Pons (tissue), 1 donor: ENCODE data around the gene RTN4IP1.
"Not testable (repeated sequence)": the region's sequence is repeated elsewhere in the genome, so short reads cannot be mapped to it uniquely, and the experiment has no call there.

Experiments
- DNase-seq: peaks from one replicate; pipeline ENCODE4 v3.0.0-alpha.2; 2016; ENCODE audit warnings: low spot score

The RTN4IP1 gene

GRCh38 chr6:106579281-106579680, 50.0 kb downstream of the RTN4IP1 start:
- no peak for DNase-seq

DNA sequence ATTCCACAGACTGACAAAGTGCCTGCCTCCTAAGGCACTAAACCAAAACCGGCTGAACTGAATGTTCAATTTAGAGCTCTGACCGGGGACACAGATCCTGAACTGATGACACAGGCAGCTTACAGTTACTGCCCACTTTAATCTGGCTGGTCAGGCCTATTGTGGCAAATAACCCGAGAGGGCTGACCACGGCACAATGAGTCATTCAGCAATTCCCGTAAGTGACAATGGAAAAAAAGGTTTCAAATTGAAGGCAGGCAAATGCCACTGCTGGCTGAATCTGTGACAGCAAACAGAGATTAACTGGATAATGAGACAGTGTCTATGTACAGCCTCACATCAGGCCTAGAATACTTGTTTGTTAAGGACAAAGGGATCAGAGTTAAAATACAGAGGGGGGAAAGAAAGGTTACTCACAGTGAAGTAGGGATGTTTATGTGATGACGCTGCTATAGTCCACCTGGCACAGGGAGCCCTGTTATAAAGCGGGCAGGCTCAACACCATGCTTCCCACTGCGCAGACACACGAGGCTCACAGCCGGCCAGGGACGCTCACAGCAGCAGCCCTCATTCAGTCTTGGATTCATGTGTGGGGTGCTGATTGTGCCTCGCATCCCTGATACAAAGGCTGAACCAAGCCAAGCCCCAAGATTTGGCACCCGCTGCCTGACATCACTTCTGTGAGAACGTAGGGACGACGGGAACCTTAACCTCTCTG, 54.4 kb downstream of the RTN4IP1 start:
- peak; percentile 78 for DNase-seq

DNA sequence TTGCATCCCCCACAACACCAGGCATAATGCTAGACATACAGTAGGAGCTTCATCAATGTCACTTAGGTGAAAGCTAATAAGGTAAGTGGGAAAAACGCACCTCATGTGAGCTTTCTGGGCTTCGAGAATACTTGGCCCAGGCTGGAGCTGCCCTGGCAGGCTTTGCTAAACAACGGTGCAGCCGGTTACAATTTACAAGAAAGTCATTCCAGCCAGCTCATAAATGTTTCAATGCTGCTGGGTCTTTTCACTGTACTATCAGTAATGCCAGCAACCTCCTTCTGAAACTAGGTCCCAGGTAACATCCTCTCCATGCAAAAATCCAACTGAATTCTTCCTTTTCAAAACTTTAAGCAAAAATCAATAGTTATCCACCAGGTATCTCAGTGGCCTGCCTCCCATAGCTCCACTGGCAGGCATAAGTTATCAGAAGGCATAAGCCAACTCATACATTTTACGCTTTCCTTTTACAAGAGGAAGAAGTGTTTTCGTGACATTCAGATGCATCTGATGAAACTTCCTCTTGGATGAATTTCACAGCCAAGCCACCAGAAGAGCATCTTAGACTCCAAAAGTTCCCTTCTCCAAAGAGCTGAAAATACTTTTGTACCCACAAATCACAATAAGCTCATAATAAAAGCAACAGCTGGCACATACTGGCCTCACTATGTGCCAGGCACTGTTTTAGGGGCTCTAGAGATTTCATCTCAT, 56.3 kb downstream of the RTN4IP1 start:
- no peak for DNase-seq

DNA sequence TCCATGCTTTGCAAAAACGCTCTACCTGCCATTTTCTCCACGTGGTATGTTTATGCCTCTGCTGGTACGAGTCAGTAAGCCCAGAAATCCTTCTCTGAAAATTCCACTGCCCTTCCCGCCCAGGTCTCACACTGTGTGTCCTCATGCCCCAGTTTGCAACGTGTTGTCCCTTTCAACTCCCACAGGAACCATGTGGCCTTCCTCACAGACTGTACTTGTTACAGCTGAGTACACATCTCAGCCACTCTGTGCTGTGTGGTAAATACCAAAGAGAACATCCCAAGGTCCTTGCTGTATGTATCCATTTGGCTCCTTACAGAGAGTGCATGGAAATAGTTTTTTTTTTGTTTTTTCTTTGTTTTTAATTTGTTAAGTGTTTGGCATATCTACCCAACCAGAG, 56.9 kb downstream of the RTN4IP1 start:
- DNase-seq: no peak

DNA sequence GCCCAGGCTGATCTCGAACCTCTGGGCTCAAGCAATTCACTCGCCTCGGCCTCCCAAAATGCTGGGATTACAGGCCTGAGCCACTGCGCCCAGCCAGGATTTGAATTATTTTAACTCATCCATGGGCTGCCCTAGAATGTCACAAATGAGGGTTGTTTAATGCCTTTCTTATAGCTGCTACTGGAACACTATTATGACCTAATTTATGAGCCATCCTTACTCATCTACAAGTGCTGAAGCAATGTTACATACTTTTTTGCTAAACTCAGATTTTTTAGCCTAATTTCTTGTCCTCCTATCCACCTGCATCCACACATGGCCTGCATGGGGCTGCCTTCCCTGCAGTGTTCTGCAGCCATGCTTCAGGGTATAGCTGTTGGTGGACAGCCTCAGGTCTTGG, 59.9 kb downstream of the RTN4IP1 start:
- no peak for DNase-seq

- DNase-seq: no peak
Measured at GRCh38 chr6:106568530-106568929, 60.8 kb downstream of the RTN4IP1 start.

GRCh38 chr6:106564476-106564875, 64.8 kb downstream of the RTN4IP1 start:
- DNase-seq: no peak

DNA sequence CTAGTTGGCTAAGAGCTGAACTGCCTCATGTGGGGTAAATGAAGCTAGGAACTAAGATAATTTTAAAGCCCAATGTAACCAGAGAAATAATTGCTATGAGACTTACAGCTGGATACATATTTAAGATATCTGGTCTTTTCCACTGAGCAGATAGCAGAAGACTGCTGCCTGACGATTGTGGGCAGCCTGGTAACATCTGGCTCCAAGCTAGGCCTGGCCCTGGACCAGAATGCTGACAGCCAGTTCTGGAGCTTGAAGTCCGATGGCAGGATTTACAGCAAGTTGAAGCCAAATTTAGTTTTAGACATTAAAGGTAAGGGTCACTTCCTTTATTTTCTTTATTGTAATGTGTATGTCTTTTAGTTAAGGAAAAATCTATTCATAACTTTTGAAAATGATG, 65.7 kb downstream of the RTN4IP1 start:
- DNase-seq: no peak

DNA sequence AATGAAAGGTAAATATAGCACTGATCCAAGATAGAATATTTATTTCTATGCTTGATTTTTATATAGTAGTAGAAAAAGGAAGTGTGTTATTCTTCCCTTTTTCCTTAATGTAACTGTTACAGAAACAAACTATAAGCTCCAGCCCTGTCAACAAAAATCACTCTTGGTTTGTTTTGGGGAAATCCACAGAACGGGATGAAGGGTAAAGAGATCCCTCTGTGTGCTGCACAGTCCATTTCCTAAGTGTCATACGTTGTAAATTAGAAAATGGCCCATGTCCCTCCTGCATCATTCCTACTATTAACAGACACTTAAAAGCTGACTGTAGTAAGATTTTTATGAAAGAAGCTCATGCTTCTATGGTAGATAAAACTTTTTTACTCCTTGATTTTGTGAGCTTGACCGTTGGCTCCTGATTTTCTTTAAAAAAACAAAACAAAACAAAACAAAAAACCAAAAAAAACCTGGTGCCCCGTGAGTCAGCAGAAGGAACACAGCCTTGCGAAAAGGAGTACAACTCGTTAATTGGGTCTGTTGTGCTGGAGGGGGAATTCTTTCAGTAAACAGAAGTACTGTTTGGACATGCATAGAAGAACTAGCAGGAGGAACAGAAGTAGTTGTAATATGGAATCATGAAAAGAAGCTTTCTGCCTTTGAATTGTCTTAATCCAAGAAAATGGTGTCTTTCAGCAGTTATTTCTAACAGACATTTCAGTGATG, 67.5 kb downstream of the RTN4IP1 start:
- no peak for DNase-seq

- no peak for DNase-seq
Measured at GRCh38 chr6:106560996-106561685, 68.2 kb downstream of the RTN4IP1 start.

DNA sequence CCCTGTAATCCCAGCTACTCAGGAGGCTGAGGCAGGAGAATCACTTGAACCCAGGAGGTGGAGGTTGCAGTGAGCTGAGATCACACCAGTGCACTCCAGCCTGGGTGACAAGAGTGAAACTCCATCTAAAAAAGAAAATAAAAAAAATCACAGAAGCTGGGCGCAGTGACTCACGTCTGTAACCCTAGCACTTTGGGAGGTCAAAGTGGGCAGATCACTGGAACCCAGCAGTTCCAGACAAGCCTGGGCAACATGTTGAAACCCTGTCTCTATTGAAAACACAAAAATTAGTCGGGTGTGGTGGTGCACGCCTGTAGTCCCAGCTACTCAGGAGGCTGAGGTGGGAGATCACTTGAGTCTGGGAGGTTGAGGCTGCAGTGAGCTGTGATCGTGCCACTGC, 69.6 kb downstream of the RTN4IP1 start:
- not testable (repeated sequence) for DNase-seq

- DNase-seq: no peak
Measured at GRCh38 chr6:106558364-106558763, 70.9 kb downstream of the RTN4IP1 start.

- DNase-seq: no peak
Measured at GRCh38 chr6:106557837-106558236, 71.5 kb downstream of the RTN4IP1 start.

- DNase-seq: peak; percentile 36
Measured at GRCh38 chr6:106556368-106556960, 72.8 kb downstream of the RTN4IP1 start.

GRCh38 chr6:106555767-106556166, 73.5 kb downstream of the RTN4IP1 start:
- DNase-seq: no peak

DNA sequence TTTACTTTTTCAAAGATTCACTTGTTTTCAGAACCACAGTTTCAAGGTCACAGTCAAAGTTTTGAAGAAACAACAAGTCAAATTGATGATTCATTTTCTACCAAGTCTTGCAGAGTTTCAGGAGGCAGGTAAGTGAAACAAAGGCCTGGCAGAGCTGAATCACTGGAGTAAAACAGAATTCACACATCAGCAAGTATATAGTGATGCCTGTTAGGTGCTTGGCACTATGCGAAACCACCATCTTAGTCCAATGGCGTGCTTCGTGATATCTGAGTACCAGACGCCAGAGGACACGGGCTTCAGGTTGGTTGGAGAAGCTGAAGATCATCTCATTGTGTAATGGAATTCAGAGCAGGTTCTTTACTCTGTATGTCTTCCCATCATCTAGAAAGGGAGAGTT, 75.9 kb downstream of the RTN4IP1 start:
- no peak for DNase-seq

DNA sequence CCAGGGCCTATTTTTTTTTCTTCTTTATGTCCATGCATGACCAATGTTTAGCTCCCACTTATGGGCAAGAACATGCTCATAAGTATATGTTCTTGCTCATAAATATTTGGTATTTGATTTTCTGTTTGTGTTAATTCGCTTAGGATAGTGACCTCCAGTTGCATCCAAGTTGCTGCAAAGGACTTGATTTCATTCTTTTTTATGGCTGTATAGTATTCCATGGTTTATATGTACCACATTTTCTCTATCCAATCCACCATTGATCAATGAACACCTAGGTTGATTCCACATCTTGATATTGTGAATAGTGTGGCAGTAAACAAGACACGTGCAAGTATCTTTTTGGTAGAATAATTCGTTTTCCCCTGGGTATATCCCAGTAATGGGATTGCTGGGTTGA, 78.1 kb downstream of the RTN4IP1 start:
- no peak for DNase-seq

- DNase-seq: no peak
Measured at GRCh38 chr6:106549521-106549920, 79.8 kb downstream of the RTN4IP1 start.

DNA sequence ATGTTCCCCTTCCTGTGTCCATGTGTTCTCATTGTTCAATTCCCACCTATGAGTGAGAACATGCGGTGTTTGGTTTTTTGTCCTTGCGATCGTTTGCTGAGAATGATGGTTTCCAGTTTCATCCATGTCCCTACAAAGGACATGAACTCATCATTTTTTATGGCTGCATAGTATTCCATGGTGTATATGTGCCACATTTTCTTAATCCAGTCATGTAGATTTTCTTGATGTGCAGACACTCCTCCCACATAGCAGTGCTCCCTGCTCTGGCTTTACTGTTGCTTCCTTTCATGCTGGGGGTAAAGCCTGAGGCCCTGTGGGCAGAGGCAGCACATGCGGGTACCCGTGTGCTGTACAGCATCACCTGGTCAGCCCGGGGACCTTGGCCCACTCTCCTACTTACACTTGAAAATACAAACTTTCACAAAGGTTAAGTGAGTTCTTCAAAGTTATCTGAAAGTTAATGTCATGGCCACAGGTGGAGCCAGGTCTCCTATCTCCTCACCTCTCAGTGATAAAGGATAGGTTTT, 80.3 kb downstream of the RTN4IP1 start:
- DNase-seq: not testable (repeated sequence)

- DNase-seq: no peak
Measured at GRCh38 chr6:106547601-106548453, 81.5 kb downstream of the RTN4IP1 start.
